KMS-11 (cell line): Measurements from ENCODE around the gene C22orf15.

Experiments
- H2AFZ ChIP-seq: fragments of 200-600 bp; sonication (generic); 2 replicates; pipeline ENCODE4 v1.6.1; 2016; ENCODE audit warnings: antibody characterized with exemption, mixed run types, low read depth
- H3K27ac ChIP-seq: fragments of 200-600 bp; sonication (generic); 2 replicates; pipeline ENCODE4 v1.6.1; 2016; ENCODE audit warnings: mild to moderate bottlenecking, mixed run types
- H3K27me3 ChIP-seq: fragments of 200-600 bp; sonication (generic); 2 replicates; pipeline ENCODE4 v1.6.1; 2017; ENCODE audit warnings: mild to moderate bottlenecking, low read depth, mixed run types, moderate library complexity; ENCODE audit not compliant: insufficient read depth
- H3K36me3 ChIP-seq: fragments of 200-600 bp; sonication (generic); 2 replicates; pipeline ENCODE4 v1.6.1; 2017; ENCODE audit warnings: mild to moderate bottlenecking, mixed run types; ENCODE audit not compliant: insufficient read depth
- H3K4me1 ChIP-seq: fragments of 200-600 bp; sonication (generic); 2 replicates; pipeline ENCODE4 v1.6.1; 2016; ENCODE audit warnings: mild to moderate bottlenecking, low read depth, mixed run types; ENCODE audit not compliant: poor library complexity, severe bottlenecking
- H3K4me2 ChIP-seq: fragments of 200-600 bp; sonication (generic); 2 replicates; pipeline ENCODE4 v1.7.0; 2016; ENCODE audit warnings: mild to moderate bottlenecking, mixed run types
- H3K4me3 ChIP-seq: fragments of 200-600 bp; sonication (generic); IDR thresholded peaks from 2 replicates; pipeline ENCODE4 v1.6.1; 2017; ENCODE audit warnings: low read depth, low read length, mixed read lengths; ENCODE audit not compliant: insufficient read depth
- H3K79me2 ChIP-seq: fragments of 200-600 bp; sonication (generic); 2 replicates; pipeline ENCODE4 v1.6.1; 2016; ENCODE audit warnings: low read depth, mixed run types; ENCODE audit not compliant: insufficient read depth
- H3K9ac ChIP-seq: fragments of 200-600 bp; sonication (generic); 2 replicates; pipeline ENCODE4 v1.6.1; 2016; ENCODE audit warnings: mild to moderate bottlenecking, mixed run types
- H4K20me1 ChIP-seq: fragments of 200-600 bp; sonication (generic); 2 replicates; pipeline ENCODE4 v1.6.1; 2016; ENCODE audit warnings: mild to moderate bottlenecking, mixed run types; ENCODE audit not compliant: insufficient read depth
- TF ChIP-seq, protein P1 (sequence below): fragments of 200-600 bp; sonication (generic); conservative IDR thresholded peaks from 2 replicates; pipeline ENCODE4 v1.6.1; 2017; ENCODE audit warnings: low read depth, mild to moderate bottlenecking, antibody characterized with exemption, low read length, moderate library complexity, mixed read lengths

The C22orf15 gene

DNA sequence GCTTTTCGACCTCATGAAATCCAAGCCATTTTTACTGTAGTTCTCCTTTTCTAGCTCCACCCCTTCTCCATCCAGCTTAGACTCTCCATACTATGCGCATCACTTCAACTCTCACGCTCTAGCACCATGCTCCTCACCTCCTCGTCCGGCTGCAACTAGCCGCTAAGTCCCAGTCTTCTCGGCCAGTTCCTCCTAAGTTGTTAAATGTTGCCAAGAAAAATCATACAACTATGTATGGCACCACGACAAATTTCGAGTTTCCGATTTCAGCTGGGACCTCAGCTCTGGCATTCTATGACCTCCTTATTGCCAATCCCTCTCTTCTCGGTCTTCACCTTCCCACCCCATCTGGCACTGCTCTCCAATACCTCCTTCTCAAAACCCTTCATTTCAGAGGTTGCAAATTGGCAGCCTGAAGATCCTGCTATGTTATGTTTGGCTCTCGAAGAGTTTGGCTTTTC is 12.9 kb upstream of the C22orf15 start:
- TF ChIP-seq, protein P1, sequence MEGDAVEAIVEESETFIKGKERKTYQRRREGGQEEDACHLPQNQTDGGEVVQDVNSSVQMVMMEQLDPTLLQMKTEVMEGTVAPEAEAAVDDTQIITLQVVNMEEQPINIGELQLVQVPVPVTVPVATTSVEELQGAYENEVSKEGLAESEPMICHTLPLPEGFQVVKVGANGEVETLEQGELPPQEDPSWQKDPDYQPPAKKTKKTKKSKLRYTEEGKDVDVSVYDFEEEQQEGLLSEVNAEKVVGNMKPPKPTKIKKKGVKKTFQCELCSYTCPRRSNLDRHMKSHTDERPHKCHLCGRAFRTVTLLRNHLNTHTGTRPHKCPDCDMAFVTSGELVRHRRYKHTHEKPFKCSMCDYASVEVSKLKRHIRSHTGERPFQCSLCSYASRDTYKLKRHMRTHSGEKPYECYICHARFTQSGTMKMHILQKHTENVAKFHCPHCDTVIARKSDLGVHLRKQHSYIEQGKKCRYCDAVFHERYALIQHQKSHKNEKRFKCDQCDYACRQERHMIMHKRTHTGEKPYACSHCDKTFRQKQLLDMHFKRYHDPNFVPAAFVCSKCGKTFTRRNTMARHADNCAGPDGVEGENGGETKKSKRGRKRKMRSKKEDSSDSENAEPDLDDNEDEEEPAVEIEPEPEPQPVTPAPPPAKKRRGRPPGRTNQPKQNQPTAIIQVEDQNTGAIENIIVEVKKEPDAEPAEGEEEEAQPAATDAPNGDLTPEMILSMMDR, result no peak
- Histone ChIP-seq H3K9ac (no peak overlapping the region), H2AFZ (no peak overlapping the region), H3K79me2 (no peaks in the 10 kb centered on the region), H3K27me3 (no peaks in the 10 kb centered on the region), H3K4me2 (peak overlapping the region; percentile 93; the same call in 1 of the 2 replicates), H4K20me1 (no peaks in the 10 kb centered on the region), H3K36me3 (no peaks in the 10 kb centered on the region), H3K4me3 (no peak overlapping the region), H3K4me1 (peaks cover 16% of the 10 kb centered on the region), H3K27ac (no peak overlapping the region)

DNA sequence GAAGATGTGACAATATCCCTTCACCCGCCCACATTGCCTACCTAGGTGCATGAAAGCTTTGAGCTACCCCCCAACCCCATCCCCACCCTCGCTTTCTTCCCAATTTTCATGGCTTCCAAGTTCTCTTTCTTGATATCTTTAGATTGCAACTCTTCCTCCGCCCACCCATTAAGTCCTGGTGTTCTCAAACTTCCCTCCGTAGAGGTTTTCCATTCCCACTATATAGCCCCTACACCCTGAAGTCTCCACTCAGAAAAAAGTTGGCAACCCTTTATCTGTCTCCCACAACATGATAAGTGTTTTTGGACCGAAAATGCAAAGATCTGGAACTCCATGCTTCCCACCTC is 12.4 kb upstream of the C22orf15 start:
- Histone ChIP-seq H3K27ac (no peak overlapping the region), H3K36me3 (no peaks in the 10 kb centered on the region), H4K20me1 (no peaks in the 10 kb centered on the region), H2AFZ (peak overlapping the region; percentile 81), H3K27me3 (no peaks in the 10 kb centered on the region), H3K4me2 (peak overlapping the region; percentile 93), H3K9ac (peak overlapping the region; percentile 75; the same call in 1 of the 2 replicates), H3K79me2 (no peaks in the 10 kb centered on the region), H3K4me3 (no peak overlapping the region), H3K4me1 (peaks cover 16% of the 10 kb centered on the region)
- TF ChIP-seq, protein P1, result no peak

DNA sequence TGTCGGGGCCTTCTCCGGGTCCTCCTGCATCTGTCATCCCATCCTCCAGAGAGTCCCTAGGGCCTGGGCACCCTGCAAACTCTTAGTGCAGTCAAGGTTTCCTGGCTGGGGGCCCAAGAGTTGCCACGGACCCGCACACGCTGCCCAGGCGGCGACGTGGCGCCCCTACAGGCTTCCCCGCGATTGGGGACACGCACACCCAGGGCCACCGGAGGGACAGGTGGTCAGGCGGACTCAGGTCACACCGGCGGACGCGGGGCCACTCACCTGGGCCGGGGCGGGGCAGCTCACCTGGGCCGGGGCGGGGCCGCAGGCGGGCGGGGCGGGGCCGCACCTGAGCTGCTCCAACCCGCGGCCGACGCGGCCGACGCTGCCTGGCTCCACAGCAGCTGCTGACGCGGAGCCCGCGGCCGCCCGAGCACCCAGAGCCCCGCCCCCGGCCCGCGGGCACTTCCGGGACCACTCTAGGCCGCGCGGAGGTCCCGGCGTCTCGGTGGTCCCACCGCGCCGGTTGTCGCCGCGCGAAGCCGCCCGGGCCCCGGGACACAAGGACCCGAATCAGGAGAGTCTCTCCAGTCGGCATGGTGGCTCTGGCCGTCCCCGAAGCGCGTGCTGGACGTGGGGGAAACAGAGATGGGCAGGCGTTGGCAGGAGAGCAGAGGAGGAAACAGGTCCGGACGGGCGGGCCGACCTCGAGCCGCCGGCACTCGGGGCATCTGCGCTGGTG is 11.9 kb upstream of the C22orf15 start, which contains the start of gene ZNF70:
TSS of gene ZNF70 (minus strand) at position 399 of the 727 bp plus-strand sequence. CDS start 5,972 bp downstream, outside the sequence.
- Histone ChIP-seq H3K36me3 (no peaks in the 10 kb centered on the region), H3K9ac (peak within 1 kb of the TSS; percentile 75), H3K27me3 (no peaks in the 10 kb centered on the region), H2AFZ (peak within 1 kb of the TSS; percentile 81), H3K27ac (peak within 1 kb of the TSS; percentile 41), H3K4me3 (no peak within 1 kb of the TSS), H3K79me2 (no peaks in the 10 kb centered on the region), H3K4me2 (peak within 1 kb of the TSS; percentile 93), H3K4me1 (peaks cover 16% of the 10 kb centered on the region), H4K20me1 (no peaks in the 10 kb centered on the region)
- TF ChIP-seq, protein P1, result no peak

DNA sequence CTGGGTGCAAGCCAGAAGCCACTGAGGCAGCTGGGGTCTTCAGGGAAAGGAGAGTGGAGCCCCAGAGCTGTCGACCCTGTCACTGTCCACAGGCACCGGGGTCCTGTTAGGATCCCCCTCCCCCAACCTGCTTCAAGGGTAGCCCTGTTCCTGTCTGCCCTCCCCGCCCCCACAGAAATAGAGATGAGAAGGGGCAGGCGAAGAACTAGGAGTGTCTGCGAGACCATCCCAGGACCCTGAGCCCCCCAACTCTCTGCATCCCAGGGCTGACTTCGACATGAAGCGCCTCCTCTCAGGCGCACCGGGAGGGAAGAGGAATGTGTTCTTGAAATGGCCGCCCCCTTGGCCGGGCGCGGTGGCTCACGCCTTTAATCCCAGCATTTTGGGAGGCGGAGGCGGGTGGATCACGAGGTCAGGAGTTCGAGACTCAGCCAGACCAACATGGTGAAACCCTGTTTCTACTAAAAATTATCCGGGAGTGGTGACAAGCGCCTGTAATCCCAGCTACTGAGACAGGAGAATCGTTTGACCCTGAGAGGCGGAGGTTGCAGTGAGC is 11.3 kb upstream of the C22orf15 start:
- TF ChIP-seq, protein P1, result no peak
- Histone ChIP-seq H3K4me3 (no peak overlapping the region), H3K27me3 (no peaks in the 10 kb centered on the region), H3K36me3 (no peaks in the 10 kb centered on the region), H2AFZ (peak overlapping the region; percentile 78), H3K27ac (peak overlapping the region; percentile 41), H3K4me2 (peak overlapping the region; percentile 84), H3K4me1 (peaks cover 16% of the 10 kb centered on the region), H4K20me1 (no peaks in the 10 kb centered on the region), H3K79me2 (no peaks in the 10 kb centered on the region), H3K9ac (peak overlapping the region; percentile 75)
